Testis (tissue), 2 donors: ENCODE measurements around the gene GID4.

Experiments
- POLR2A ChIP-seq: fragments of 450-650 bp; IDR thresholded peaks from one replicate; pipeline ENCODE4 v1.6.1; 2017; ENCODE audit warnings: antibody characterized with exemption, mild to moderate bottlenecking, moderate library complexity
- TF ChIP-seq, protein P1 (sequence below), 3 experiments: fragments of 450-650 bp in 2 of 3; fragments of 200-600 bp in 1 of 3; sonication (generic) in 1 of 3; IDR thresholded peaks; one replicate each; pipeline ENCODE4 v1.5.1; 2016 to 2019; ENCODE audit warnings: antibody characterized with exemption in 3 of 3, mild to moderate bottlenecking in 2 of 3, moderate library complexity in 1 of 3

DNA sequence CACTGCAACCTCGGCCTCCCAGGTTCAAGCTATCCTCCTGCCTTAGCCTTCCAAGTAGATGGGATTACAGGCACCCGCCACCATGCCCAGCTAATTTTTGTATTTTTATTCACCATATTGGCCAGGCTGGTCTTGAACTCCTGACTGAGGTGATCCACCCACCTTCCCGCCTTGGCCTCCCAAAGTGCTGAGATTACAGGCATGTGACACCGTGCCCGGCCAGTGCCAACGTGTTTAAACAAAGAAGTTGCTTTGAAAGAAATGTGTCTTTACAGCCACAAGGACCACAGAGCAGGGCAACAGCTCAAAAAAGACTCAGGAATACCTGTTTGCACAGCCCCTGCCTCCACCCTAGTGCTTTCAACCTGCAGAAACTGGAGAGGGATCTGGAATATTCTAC lies 25.2 kb upstream of the GID4 start:
- TF ChIP-seq, protein P1, sequence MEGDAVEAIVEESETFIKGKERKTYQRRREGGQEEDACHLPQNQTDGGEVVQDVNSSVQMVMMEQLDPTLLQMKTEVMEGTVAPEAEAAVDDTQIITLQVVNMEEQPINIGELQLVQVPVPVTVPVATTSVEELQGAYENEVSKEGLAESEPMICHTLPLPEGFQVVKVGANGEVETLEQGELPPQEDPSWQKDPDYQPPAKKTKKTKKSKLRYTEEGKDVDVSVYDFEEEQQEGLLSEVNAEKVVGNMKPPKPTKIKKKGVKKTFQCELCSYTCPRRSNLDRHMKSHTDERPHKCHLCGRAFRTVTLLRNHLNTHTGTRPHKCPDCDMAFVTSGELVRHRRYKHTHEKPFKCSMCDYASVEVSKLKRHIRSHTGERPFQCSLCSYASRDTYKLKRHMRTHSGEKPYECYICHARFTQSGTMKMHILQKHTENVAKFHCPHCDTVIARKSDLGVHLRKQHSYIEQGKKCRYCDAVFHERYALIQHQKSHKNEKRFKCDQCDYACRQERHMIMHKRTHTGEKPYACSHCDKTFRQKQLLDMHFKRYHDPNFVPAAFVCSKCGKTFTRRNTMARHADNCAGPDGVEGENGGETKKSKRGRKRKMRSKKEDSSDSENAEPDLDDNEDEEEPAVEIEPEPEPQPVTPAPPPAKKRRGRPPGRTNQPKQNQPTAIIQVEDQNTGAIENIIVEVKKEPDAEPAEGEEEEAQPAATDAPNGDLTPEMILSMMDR (IDR thresholded peaks at IDR 0.05), result no peak
- no peak for TF ChIP-seq POLR2A
